T-helper 2 cell (primary cell): ENCODE data around the gene SOX30.

Experiments used
- DNase-seq, 5 experiments: peaks; one replicate each; pipeline versions ENCODE4 v3.0.0 to v3.0.0-alpha.2; 2012 to 2022

The SOX30 gene

DNA sequence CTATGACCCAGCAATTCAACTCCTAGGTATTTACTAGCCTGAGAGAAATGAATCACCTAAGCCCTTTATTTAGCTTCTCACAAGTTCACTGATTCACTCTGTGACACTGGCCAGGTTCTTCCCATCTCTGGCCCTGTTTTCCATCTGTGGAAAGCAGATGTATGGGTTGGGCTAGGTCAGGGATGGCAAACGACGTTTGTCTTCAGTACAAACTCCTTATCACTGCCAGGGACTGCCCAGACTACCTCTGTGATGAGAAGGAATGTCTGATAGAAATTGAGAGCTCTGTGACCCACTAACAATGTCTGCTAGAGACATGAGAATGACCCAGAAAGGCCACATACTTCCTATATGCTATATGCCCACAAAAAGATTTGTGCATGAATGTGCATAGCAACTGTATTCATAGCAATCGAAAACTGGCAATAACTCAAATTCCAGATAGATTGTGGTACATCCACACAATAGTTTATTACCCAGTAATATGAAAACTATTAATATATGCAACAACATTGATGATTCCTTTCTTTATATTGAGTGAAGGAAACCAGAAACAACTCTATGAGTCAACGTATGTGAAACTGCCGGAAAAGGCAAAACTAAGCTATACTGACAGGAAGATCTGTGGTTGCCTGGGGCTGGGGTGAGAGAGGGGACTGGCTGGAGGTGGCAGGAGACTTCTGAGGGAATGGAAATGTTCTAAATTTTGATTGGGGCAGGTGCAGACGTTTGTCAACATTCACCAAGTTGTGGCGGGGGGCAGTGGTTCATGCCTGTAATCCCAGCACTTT is 44.7 kb downstream of the SOX30 start:
- peak in 4 of 5 experiments; percentile 36 to 89 (median 58) for DNase-seq

DNA sequence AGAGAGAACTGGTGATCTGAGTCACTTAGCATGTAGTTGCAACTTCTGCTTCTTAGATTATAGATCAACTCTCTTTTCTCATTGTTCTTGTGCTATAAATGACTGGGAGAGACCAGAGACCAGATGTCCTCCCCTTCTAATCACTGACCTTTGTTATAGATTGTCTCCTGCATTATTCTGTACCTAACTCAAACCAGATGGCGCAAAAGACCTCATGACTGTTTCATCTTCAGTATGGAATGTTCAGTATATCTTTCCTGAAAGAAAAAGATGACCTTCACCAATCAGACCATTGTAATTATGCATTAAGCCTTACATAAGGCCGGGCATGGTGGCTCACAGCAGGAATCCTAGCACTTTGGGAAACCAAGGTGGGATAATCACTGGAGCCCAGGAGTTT is 46.2 kb downstream of the SOX30 start:
- no peak for DNase-seq

DNA sequence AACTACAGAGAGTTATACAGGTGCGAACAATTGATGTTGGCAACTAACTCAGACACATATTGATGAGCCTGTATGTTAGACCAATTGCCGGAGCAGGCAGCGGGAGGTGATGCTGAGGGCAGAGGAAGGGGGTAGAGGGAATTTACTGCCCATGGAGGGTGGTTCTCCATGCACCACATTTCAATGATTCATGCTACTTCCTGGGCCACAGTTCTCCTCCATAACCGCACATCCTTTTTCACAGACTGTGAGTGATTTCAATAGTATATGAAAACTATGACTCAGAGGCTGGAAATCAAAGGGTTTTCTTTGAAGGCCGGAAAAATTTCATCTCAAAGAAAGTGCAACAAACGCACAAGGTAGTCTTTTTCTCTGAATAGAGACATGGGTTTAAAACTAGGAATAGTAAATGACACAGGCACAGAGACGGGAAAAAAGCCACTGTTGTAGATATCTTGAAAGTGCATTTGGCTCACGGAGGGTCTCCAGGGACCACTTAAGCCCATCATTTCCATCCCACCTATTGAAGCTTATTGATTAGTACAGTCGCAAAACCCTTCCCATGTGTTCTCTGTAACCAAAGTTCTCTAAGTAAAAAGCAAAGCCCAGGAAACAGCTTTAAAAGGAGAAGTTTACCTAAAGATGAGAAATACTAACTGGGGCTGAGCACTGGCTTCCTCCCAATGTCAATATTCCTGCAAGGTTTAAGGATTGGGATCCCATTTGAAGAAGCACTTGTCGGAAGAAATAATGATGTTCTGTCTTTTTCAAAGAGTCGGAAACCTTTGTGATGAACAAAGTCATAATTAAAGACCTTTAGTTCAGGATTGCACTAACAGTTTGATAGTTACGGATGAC is 48.7 kb downstream of the SOX30 start:
- DNase-seq, result peak; percentile 24 to 93 (median 58)

DNA sequence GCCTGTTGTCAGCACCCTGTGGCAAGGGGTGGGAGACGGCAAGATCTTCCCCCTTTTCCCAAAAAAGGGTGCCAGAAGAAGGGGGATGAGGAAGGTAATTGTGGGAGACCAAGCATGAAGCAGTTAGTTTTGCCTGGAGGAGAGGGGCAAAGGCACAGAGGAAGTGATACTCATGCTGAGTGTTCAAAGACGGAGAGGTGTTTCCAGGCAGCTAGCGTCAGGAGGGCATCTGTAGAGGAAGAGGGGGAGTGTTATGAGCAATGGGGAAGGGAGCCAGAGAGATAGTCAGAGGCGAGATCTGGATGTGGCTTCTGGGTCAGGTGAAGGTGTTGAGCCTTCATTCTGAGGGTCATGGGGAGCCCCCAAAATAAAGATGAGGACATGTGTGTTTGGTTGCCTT is 49.7 kb downstream of the SOX30 start:
- DNase-seq, result peak in 1 of 5 experiments; percentile 60

GRCh38 chr5:157600252-157600651 is 52.0 kb downstream of the SOX30 start:
- no peak for DNase-seq

- peak in 1 of 5 experiments; percentile 45 for DNase-seq
Observed at GRCh38 chr5:157599565-157599964, 52.7 kb downstream of the SOX30 start.

GRCh38 chr5:157598350-157598936 is 53.8 kb downstream of the SOX30 start:
- no peak for DNase-seq

DNA sequence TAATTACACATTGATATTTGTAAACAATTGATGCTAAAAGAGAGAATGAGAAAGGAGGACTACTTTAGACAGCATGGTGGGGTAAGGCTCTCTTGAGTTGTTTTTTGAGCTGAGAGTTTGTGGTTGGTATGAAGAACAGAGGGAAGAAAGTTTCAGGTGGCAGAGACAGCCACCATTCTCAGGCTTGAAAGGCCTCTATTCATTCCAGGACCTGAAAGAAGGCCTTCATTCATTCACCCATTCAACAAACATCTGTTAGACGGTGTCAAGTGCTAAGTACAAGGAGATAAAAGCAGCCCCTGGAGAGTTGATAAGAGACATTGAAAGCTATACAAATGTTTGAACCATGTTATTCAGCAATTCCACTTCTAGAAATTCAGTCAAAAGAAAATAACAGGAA is 55.0 kb downstream of the SOX30 start:
- DNase-seq, result peak in 1 of 5 experiments; percentile 71

DNA sequence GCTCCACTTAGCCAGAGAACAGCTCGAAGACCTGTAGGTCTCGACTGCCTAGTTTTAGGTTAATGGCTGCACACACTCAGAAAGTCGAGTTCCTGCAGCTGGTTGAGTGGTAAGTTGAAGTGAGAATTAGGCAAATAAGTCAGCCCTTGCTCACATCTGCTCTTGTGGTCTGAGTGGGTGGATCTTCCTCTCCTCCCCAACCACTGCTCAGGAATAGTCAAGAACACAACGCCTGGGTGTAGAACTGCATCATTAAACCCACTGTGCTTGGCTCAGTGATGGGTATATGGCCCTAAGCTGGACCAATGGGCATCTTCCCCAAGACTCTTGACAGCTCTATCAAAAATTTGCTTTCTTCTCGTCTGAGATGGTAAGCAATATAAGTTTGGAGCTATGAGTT is 55.8 kb downstream of the SOX30 start:
- peak in 1 of 5 experiments; percentile 88 for DNase-seq

- DNase-seq, result peak in 1 of 5 experiments; percentile 61
Observed at GRCh38 chr5:157594675-157595459, 57.4 kb downstream of the SOX30 start.

GRCh38 chr5:157594257-157594656 is 58.0 kb downstream of the SOX30 start:
- DNase-seq, result peak in 1 of 5 experiments; percentile 63

GRCh38 chr5:157593052-157593757 is 59.0 kb downstream of the SOX30 start:
- no peak for DNase-seq

GRCh38 chr5:157592594-157592993 is 59.6 kb downstream of the SOX30 start:
- peak in 1 of 5 experiments; percentile 52 for DNase-seq

DNA sequence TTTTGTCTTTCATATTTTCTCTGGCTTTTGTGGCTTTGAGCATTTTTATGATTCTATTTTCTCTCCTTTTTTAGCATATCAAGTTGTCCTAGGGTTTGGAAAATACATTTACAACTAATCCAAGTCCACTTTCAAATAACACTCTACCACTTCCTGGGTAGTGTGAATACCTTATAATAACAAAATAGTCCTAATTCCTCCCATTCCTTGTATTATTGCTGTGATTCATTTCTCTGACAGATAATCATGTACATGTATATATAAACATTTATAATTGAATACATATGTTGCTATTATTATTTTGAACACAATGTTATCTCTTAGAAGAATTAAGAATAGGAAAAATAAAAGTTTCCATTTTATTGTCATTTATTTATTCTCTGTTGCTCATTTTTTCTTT is 61.8 kb downstream of the SOX30 start:
- DNase-seq, result no peak

GRCh38 chr5:157584628-157585027 is 67.6 kb downstream of the SOX30 start:
- no peak for DNase-seq

DNA sequence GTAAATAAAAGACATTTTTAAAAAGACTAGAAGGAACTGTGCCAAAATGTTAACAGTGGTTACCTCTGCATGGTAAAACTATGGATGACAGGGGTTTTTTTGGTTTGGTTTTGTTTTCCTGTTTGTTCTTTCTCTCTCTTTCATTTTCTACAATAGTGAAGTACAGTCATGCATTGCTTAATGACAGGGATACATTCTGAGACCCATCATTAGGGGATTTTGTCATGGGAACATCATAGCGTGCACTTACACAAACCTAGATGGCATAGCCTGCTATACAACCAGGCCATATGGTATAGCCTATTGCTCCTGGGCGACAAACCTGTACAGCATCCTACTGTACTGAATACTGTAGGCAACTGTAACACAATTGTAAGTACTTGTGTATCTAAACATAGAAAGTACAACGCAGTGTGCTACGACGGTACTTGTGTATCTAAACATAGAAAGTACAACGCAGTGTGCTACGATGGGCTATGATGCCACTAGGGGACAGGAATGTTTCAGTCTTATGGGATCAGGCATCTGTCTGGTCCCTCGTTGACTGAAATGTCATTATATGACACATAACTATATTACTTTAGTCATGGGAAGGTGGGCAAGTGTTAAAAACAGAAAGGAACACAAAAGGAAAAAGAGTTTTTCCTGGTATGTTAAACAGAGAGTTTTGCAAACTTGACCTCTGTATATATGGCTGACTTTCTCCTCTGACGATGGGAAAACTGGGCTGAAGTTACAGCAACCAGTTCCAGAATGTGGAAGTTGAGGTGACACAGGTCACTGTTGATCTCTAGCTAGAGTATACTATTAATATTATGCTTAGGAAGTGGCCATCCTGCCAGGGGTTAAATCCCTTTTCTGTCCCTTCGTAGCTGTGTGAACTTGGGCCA is 69.3 kb downstream of the SOX30 start:
- DNase-seq, result peak in 1 of 5 experiments; percentile 56

- no peak for DNase-seq
Observed at GRCh38 chr5:157581901-157582300, 70.3 kb downstream of the SOX30 start.

DNA sequence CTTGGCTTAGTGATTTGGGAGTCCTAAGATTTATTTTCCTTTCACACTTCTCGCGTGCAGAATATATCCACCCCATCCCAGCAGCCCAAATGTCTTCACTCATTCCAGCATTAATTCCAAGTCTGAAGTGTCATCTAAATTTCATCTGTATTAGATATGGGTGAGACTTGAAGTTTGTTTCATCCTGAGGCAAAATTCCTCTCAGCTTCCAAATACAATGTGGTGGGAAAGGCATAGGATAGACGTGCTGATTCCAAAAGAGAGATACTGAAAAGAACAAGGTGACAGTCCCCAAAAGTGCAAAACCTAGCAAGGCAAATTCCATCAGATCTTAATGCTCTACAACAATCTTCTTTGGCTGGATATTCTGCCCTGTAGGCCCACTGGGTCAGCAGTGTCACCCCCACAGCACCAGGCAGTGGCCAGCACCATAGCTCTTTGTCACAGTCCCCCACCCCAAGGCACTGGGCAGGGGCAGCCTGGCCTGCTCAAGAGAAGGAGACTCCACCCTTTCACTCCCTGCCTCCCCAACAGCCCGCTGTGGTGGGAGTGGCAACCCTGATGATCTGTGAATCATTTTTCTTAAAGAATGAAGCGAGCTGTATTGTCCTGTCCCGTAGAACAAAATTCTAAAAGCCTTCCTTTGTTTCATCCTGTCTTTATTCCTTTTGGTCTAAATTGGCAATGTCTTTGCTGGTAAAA is 74.0 kb downstream of the SOX30 start:
- DNase-seq, result no peak

DNA sequence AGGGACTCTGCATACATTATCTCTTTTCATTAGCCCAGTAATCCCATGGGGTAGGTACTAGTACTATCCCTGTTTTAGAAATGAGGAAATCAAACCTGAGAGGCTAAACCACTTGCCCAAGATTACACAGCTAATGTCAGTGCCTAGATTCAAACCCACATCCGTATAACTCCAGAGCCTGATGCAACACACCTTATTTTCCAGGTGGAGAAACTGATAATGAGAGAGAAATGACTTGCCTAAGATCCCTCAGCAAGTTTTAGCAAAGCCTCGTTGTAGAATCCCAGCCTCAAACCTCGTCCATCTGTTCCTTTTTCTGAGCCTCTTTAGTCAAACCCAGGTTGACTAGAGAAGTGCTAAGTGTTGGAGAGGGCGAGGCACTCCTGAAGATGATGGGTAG is 75.6 kb downstream of the SOX30 start:
- no peak for DNase-seq
